ENCODE measurements around the gene MUL1. TPM values are rescaled to one million over a fixed set of nuclear protein-coding genes. Genes with fewer than 3 reads are reported as not detected.
"Not testable (repeated sequence)": the region's sequence is repeated elsewhere in the genome, so short reads cannot be mapped to it uniquely, and the experiment has no call there.

The MUL1 gene
- total RNA-seq, 2 experiments from 2014 or later: 11.9 to 12.0 TPM

DNA sequence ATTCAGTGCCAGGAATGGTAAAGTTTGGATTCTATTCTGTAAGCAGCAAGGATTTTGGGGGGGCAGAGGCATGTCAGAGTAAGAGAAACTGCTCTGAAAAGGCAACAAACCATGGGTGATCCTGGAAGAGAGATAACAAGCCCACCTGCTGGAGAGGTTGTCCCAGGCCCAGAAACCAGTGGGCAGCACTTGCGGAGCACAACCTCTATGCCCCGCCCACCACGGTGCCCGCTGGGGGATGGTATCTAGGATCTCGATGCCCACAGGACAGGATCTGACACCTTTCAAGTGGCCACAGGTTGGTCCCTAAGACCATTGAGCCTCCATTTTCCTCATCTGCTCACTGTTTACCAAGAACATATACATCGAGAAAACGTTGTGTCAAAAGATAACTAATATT is 20.3 kb upstream of the MUL1 start:
- no peaks in the 10 kb centered on the region for H3K36me3 Mint-ChIP-seq (ENCODE audit: low read depth)
- intact Hi-C loops (cut with micrococcal nuclease): no loop called here
- CTCF ChIA-PET: no interaction called here
- H3K4me1 Mint-ChIP-seq (ENCODE audit: low read depth): no peaks in the 10 kb centered on the region
- H3K27me3 Mint-ChIP-seq: peaks cover 26% of the 10 kb centered on the region
- H3K9me3 Mint-ChIP-seq: no peaks in the 10 kb centered on the region
- TF ChIP-seq, protein P1, sequence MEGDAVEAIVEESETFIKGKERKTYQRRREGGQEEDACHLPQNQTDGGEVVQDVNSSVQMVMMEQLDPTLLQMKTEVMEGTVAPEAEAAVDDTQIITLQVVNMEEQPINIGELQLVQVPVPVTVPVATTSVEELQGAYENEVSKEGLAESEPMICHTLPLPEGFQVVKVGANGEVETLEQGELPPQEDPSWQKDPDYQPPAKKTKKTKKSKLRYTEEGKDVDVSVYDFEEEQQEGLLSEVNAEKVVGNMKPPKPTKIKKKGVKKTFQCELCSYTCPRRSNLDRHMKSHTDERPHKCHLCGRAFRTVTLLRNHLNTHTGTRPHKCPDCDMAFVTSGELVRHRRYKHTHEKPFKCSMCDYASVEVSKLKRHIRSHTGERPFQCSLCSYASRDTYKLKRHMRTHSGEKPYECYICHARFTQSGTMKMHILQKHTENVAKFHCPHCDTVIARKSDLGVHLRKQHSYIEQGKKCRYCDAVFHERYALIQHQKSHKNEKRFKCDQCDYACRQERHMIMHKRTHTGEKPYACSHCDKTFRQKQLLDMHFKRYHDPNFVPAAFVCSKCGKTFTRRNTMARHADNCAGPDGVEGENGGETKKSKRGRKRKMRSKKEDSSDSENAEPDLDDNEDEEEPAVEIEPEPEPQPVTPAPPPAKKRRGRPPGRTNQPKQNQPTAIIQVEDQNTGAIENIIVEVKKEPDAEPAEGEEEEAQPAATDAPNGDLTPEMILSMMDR (IDR thresholded peaks at IDR 0.05): no peak
- H3K27ac Mint-ChIP-seq: no peak overlapping the region
- DNase-seq (no peak), ATAC-seq (no peak)
- H3K4me3 Mint-ChIP-seq: no peak overlapping the region
- POLR2A ChIA-PET: no interaction called here

DNA sequence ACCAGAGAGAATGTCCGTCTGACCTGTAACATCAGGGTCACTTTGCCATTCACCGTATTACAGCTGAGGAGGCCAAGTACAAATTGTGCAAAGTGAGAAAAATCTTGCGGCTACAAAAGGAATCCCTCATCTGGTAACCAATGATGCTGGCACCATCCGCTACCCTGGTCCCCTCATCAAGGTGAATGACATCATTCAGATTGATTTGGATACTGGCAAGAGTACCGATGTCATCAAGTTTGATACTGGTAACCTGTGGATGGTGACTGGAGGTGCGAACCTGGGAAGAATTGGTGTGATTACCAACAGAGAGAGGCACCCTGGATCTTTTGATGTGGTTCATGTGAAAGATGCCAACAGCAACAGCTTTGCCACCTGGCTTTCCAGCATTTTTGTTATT is 18.3 kb upstream of the MUL1 start:
- ATAC-seq: no peak
- no peak overlapping the region for H3K27ac Mint-ChIP-seq
- H3K27me3 Mint-ChIP-seq: peaks cover 30% of the 10 kb centered on the region
- ChIA-PET POLR2A (no interaction called here), CTCF (interaction anchor here (1.0 to 4.8 kb wide), 5 partner anchors 12 to 113 kb away, joined by 3 to 22 read pairs (median 3); partner anchors contain the start of gene PINK1)
- DNase-seq: no peak
- peaks cover 4% of the 10 kb centered on the region for H3K4me1 Mint-ChIP-seq (ENCODE audit: low read depth)
- intact Hi-C loops (cut with micrococcal nuclease): no loop called here
- TF ChIP-seq, protein P1 (IDR thresholded peaks at IDR 0.05): no peak
- H3K36me3 Mint-ChIP-seq (ENCODE audit: low read depth): no peaks in the 10 kb centered on the region
- H3K9me3 Mint-ChIP-seq: no peaks in the 10 kb centered on the region
- H3K4me3 Mint-ChIP-seq: no peak overlapping the region

DNA sequence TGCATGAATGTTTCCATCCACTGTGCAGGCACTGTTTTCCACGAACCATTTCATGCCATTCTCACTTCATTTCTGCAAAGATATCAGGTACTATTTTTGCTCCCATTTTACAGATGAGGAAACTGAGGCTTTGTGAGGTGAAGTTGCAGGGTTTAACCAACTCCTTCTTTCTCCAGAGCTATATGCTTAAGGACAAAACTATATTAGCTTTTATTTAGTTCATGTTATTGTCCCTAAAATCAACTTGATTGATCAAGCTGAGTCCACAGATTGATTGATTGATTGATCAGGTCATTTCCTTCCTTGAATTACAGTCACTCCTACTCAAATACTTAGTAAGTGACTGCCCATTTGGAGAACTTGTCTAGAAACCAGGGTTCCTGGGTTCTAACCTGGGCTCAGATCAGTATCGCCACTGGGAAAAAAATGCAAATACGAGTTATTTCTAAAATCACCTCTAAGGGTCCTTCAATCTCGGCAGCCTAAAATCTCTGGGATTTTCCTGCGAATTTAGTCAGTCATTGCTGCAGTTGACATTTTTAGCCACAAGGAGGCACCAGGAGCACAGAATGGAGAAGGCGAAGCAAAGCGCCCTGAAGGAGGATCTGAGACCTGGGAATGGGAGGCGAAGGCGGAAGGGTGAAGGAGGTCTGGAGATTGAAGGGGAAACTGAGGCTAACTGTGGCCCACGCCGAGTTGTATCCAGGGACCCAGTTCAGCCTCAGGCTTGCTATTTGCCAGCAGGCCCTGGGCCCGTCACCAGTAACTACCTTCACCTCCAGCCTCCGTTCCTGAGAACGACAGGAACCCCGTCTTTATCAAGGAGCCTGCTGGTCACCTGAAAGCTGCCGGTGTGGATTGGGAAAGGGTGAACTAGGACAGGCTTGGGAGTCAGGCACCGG is 14.3 kb upstream of the MUL1 start:
- Mint-ChIP-seq H3K4me1 (ENCODE audit: low read depth) (peaks cover 4% of the 10 kb centered on the region), H3K9me3 (no peaks in the 10 kb centered on the region), H3K4me3 (no peak overlapping the region), H3K36me3 (ENCODE audit: low read depth) (no peaks in the 10 kb centered on the region), H3K27ac (no peak overlapping the region), H3K27me3 (peaks cover 22% of the 10 kb centered on the region)
- ATAC-seq (peak; percentile 49), DNase-seq (peak; percentile 81)
- intact Hi-C loops (cut with micrococcal nuclease): loop anchor here (5.0 kb wide), 1 partner anchor 120 kb away; no protein-coding TSS in a partner anchor
- CTCF ChIA-PET: interaction anchor here (0.7 to 4.8 kb wide), 12 partner anchors 10 to 175 kb away, joined by 3 to 22 read pairs (median 3); partner anchors contain the start of gene PINK1
- TF ChIP-seq, protein P1 (IDR thresholded peaks at IDR 0.05): peak; percentile 86
- POLR2A ChIA-PET: interaction anchor here (0.9 kb wide), 1 partner anchor 150 kb away, joined by 6 read pairs; no protein-coding TSS in a partner anchor

DNA sequence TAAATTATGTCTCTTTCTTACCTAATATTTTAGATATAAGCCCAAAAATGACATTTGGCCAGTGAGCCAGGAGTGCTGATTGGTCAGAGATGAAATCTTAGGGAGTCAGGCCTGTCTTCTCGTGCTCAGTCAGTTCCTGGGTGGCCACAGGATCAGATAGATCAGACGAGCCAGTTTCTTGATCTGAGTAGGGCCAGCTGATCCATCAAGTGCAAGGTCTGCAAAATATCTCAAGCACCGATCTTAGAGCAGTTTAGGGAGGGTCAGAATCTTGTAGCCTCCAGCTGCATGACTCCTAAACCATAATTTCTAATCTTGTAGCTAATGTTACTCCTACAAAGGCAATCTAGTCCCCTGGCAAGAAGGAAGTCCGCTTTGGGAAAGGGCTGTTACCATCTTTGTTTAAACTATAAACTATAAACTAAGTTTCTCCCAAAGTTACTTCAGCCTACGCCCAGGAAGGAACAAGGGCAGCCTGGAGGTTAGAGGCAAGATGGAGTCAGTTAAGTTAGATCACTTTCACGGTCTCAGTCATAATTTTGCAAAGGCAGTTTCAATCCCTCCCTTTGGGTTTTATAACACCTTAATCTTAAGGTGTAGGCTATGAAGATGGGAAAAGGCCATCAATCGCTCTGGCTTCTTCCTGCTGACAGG is 11.8 kb upstream of the MUL1 start:
- POLR2A ChIA-PET; DNase-seq; ATAC-seq; H3K4me3 Mint-ChIP-seq; H3K9me3 Mint-ChIP-seq; H3K27ac Mint-ChIP-seq; H3K4me1 Mint-ChIP-seq (ENCODE audit: low read depth); H3K36me3 Mint-ChIP-seq (ENCODE audit: low read depth): not testable (repeated sequence)
- peaks cover 17% of the 10 kb centered on the region for H3K27me3 Mint-ChIP-seq
- CTCF ChIA-PET: interaction anchor here (1.2 kb wide), 1 partner anchor 114 kb away, joined by 3 read pairs; the partner anchor contains the start of gene PINK1
- intact Hi-C loops (cut with micrococcal nuclease): loop anchor here (5.0 kb wide), 1 partner anchor 123 kb away; no protein-coding TSS in a partner anchor

DNA sequence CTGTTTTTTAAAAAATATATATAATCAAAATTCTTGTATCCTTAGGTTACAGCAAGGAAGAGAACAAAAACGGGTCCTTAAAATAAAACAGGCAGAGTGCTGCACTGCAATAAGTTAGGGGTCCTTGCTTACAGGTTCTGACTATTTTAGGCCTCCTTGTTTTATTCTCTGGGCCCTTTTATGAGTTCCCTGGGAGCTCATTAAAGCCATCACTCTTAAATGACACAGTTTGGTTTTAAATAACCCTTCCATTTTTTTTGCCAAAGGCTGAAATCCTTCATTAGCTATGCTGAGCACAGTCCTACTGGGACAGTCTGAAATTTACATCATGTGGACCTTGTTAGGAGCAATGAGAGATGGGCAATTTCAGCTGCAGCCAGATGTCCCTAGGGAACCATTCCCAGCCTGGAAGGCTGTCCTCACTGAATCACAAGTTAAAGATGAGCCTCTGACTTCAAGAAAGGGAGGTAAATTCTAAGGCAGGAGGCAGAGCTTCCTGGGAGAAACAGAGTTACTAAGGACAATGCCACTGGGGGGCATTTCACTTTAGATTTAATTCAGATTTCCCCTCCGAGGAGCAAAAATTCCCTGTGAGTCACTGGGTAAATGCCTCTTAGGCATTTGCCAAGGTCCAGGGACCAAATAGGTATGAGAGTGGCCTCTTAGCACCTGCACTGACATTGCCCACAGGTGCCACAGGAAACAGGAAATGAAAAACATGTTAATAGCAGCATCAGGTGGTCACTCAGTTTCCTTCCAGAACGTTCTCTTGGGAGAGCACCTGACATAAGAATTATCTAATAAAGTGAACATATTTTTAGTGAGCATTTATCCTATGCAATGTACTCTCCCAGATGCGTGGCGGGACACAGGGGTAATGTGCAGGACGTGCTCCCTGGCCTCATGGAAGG is 3.8 kb upstream of the MUL1 start:
- Mint-ChIP-seq H3K27me3 (peaks cover 11% of the 10 kb centered on the region), H3K4me1 (ENCODE audit: low read depth) (peaks cover 4% of the 10 kb centered on the region), H3K36me3 (ENCODE audit: low read depth) (peaks cover 3% of the 10 kb centered on the region), H3K9me3 (no peaks in the 10 kb centered on the region), H3K27ac (no peak overlapping the region), H3K4me3 (no peak overlapping the region)
- CTCF ChIA-PET: interaction anchor here (1.3 kb wide), 1 partner anchor 18 kb away, joined by 6 read pairs; no protein-coding TSS in a partner anchor
- TF ChIP-seq, protein P1 (IDR thresholded peaks at IDR 0.05): no peak
- POLR2A ChIA-PET: no interaction called here
- intact Hi-C loops (cut with micrococcal nuclease): no loop called here
- DNase-seq (no peak), ATAC-seq (no peak)
